CD8-positive, alpha-beta memory T cell (primary cell): ENCODE measurements around the gene VAV1. TPM values are rescaled to one million over a fixed set of nuclear protein-coding genes. Genes with fewer than 3 reads are reported as not detected.

ENCODE experiments used
- CTCF ChIA-PET: fragments of 350-600 bp; sonication (Branson Sonifier 250); formaldehyde crosslinking; loops from one replicate; lab custom pipeline; 2021; ENCODE audit warnings: antibody characterized with exemption; lab: Charles Lee
- POLR2A ChIA-PET: fragments of 350-600 bp; sonication (Branson Sonifier 250); formaldehyde crosslinking; loops from one replicate; lab custom pipeline; 2021; ENCODE audit warnings: antibody characterized with exemption; lab: Charles Lee
- DNase-seq, 5 donors: peaks; one replicate each; pipeline versions ENCODE4 v3.0.0 to v3.0.0-alpha.2; 2020 to 2022; ENCODE audit warnings: mixed read lengths in 1 of 5
- H3K27ac ChIP-seq: one replicate; pipeline ENCODE4 v1.7.0; 2013; ENCODE audit warnings: low read depth, mild to moderate bottlenecking, low read length, moderate library complexity
- H3K27me3 ChIP-seq: 2 replicates; pipeline ENCODE4 v1.7.0; 2013; ENCODE audit warnings: low read length, mild to moderate bottlenecking; ENCODE audit not compliant: insufficient read depth, poor library complexity, severe bottlenecking
- H3K36me3 ChIP-seq: 2 replicates; pipeline ENCODE4 v1.7.0; 2013; ENCODE audit warnings: mild to moderate bottlenecking, low read length, moderate library complexity; ENCODE audit not compliant: insufficient read depth
- H3K4me1 ChIP-seq: 2 replicates; pipeline ENCODE4 v1.7.0; 2013; ENCODE audit warnings: mild to moderate bottlenecking, low read length, moderate library complexity; ENCODE audit not compliant: insufficient read depth
- H3K4me3 ChIP-seq: 2 replicates; pipeline ENCODE4 v1.7.0; 2013; ENCODE audit warnings: mild to moderate bottlenecking, low read length
- H3K9me3 ChIP-seq: 2 replicates; pipeline ENCODE4 v1.7.0; 2013; ENCODE audit warnings: mild to moderate bottlenecking, low read length
- H3K27ac Mint-ChIP-seq, 8 donors: one replicate each; pipeline ENCODE4 v1.8.0; 2020 to 2021; ENCODE audit warnings: mixed read lengths in 8 of 8, mild to moderate bottlenecking in 6 of 8, inconsistent platforms in 3 of 8, moderate library complexity in 3 of 8
- H3K27me3 Mint-ChIP-seq, 2 donors: one replicate each; pipeline ENCODE4 v1.8.0; 2020 to 2021; ENCODE audit warnings: mixed read lengths in 2 of 2, mild to moderate bottlenecking in 1 of 2, moderate library complexity in 1 of 2
- H3K36me3 Mint-ChIP-seq, 3 donors: one replicate each; pipeline ENCODE4 v1.8.0; 2020 to 2021; ENCODE audit warnings: mixed read lengths in 3 of 3, inconsistent platforms in 1 of 3, mild to moderate bottlenecking in 1 of 3
- H3K4me1 Mint-ChIP-seq, 3 donors: one replicate each; pipeline ENCODE4 v1.8.0; 2020 to 2021; ENCODE audit warnings: mixed read lengths in 3 of 3, inconsistent platforms in 1 of 3, mild to moderate bottlenecking in 1 of 3
- H3K4me3 Mint-ChIP-seq, 7 donors: one replicate each; pipeline ENCODE4 v1.8.0; 2020 to 2021; ENCODE audit warnings: mixed read lengths in 7 of 7, mild to moderate bottlenecking in 6 of 7, moderate library complexity in 4 of 7, inconsistent platforms in 2 of 7
- H3K9me3 Mint-ChIP-seq, 5 donors: one replicate each; pipeline ENCODE4 v1.8.0; 2020 to 2022; ENCODE audit warnings: mixed read lengths in 5 of 5, mild to moderate bottlenecking in 3 of 5, moderate library complexity in 2 of 5, inconsistent platforms in 1 of 5
- polyA plus RNA-seq: library from polyadenylated mRNA; unstranded; fragments of 300-500 nt; fragmentation: Illumina TruSeq; gene quantifications from one replicate; pipeline ENCODE4 v1.2.3, GENCODE V29; 2021
- total RNA-seq, 2 experiments: library from RNA; stranded (reverse); gene quantifications; one replicate each; pipeline ENCODE4 v1.2.3, GENCODE V29; 2021

VAV1 gene
- total and polyA plus RNA-seq, 3 experiments from 2014 or later, result 28.4 to 52.9 (median 51.9) TPM

GRCh38 chr19:6852001-6852400 lies 79.5 kb downstream of the VAV1 start:
- Mint-ChIP-seq H3K27me3 (no peaks in the 10 kb centered on the region), H3K9me3 (no peaks in the 10 kb centered on the region), H3K36me3 (peaks cover 19 to 77% (median 31%) of the 10 kb centered on the region in 3 donors), H3K4me3 (no peak overlapping the region), H3K4me1 (no peaks in the 10 kb centered on the region), H3K27ac (no peak overlapping the region)
- Histone ChIP-seq H3K4me1 (no peaks in the 10 kb centered on the region), H3K27ac (no peak overlapping the region), H3K9me3 (no peaks in the 10 kb centered on the region), H3K36me3 (peaks cover 36% of the 10 kb centered on the region), H3K27me3 (no peaks in the 10 kb centered on the region), H3K4me3 (no peak overlapping the region)
- no peak for DNase-seq
- POLR2A ChIA-PET, result no interaction called here
- CTCF ChIA-PET, result interaction anchor here (1.1 to 2.4 kb wide), 3 partner anchors 10 to 115 kb away, joined by 4 to 9 read pairs (median 4); partner anchors contain the start of gene GPR108

GRCh38 chr19:6853868-6854267 lies 81.4 kb downstream of the VAV1 start:
- Histone ChIP-seq H3K4me1 (no peaks in the 10 kb centered on the region), H3K27ac (no peak overlapping the region), H3K27me3 (no peaks in the 10 kb centered on the region), H3K4me3 (no peak overlapping the region), H3K9me3 (no peaks in the 10 kb centered on the region), H3K36me3 (peaks cover 36% of the 10 kb centered on the region)
- Mint-ChIP-seq H3K4me1 (no peaks in the 10 kb centered on the region), H3K9me3 (no peaks in the 10 kb centered on the region), H3K4me3 (no peak overlapping the region), H3K27ac (peak overlapping the region in 5 of 8 donors; percentile 13 to 79 (median 46)), H3K36me3 (peaks cover 19 to 70% (median 29%) of the 10 kb centered on the region in 3 donors), H3K27me3 (no peaks in the 10 kb centered on the region)
- POLR2A ChIA-PET, result no interaction called here
- DNase-seq, result no peak
- CTCF ChIA-PET, result interaction anchor here (1.2 kb wide), 1 partner anchor 9 kb away, joined by 7 read pairs; no protein-coding TSS in a partner anchor

GRCh38 chr19:6854758-6855157 lies 82.2 kb downstream of the VAV1 start:
- Histone ChIP-seq H3K4me1 (no peaks in the 10 kb centered on the region), H3K9me3 (no peaks in the 10 kb centered on the region), H3K27me3 (no peaks in the 10 kb centered on the region), H3K27ac (no peak overlapping the region), H3K36me3 (peaks cover 36% of the 10 kb centered on the region), H3K4me3 (no peak overlapping the region)
- Mint-ChIP-seq H3K27me3 (no peaks in the 10 kb centered on the region), H3K9me3 (no peaks in the 10 kb centered on the region), H3K36me3 (peaks cover 19 to 64% (median 29%) of the 10 kb centered on the region in 3 donors), H3K4me1 (no peaks in the 10 kb centered on the region), H3K27ac (peak overlapping the region in 5 of 8 donors; percentile 14 to 34 (median 19)), H3K4me3 (no peak overlapping the region)
- DNase-seq, result no peak
- POLR2A ChIA-PET, result no interaction called here
- CTCF ChIA-PET, result interaction anchor here (1.2 kb wide), 1 partner anchor 8 kb away, joined by 7 read pairs; no protein-coding TSS in a partner anchor

DNA sequence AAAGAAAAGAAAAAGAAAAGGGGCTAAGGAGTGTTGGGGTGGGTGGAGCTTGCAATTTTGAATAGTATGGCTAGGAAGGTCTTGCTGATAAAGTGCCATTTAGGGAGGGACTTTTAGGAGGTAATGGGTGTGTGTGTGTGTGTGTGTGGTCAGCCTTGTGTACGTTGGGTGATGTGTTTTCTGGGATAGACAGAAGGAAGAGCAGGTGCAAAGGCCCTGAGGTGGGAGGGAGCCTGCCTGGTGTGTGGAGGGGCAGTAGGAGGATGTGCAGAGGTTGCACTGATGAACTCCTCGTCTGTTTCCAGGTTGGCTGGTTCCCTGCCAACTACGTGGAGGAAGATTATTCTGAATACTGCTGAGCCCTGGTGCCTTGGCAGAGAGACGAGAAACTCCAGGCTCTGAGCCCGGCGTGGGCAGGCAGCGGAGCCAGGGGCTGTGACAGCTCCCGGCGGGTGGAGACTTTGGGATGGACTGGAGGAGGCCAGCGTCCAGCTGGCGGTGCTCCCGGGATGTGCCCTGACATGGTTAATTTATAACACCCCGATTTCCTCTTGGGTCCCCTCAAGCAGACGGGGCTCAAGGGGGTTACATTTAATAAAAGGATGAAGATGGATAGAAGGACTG lies 84.4 kb downstream of the VAV1 start:
- Mint-ChIP-seq H3K4me3 (no peak overlapping the region), H3K27me3 (no peaks in the 10 kb centered on the region), H3K9me3 (no peaks in the 10 kb centered on the region), H3K36me3 (peaks cover 19 to 47% (median 24%) of the 10 kb centered on the region in 3 donors), H3K4me1 (peaks cover 3 to 5% (median 3%) of the 10 kb centered on the region in 3 donors), H3K27ac (peak overlapping the region in 5 of 8 donors; percentile 5 to 85 (median 72))
- H3K4me3 ChIP-seq, result no peak overlapping the region
- no peaks in the 10 kb centered on the region for H3K4me1 ChIP-seq
- no peak overlapping the region for H3K27ac ChIP-seq
- no peaks in the 10 kb centered on the region for H3K27me3 ChIP-seq
- H3K9me3 ChIP-seq, result no peaks in the 10 kb centered on the region
- DNase-seq, result no peak
- CTCF ChIA-PET, result interaction anchor here (0.7 kb wide), 2 partner anchors 16 to 33 kb away, joined by 3 read pairs; no protein-coding TSS in a partner anchor
- POLR2A ChIA-PET, result no interaction called here
- peaks cover 24% of the 10 kb centered on the region for H3K36me3 ChIP-seq

DNA sequence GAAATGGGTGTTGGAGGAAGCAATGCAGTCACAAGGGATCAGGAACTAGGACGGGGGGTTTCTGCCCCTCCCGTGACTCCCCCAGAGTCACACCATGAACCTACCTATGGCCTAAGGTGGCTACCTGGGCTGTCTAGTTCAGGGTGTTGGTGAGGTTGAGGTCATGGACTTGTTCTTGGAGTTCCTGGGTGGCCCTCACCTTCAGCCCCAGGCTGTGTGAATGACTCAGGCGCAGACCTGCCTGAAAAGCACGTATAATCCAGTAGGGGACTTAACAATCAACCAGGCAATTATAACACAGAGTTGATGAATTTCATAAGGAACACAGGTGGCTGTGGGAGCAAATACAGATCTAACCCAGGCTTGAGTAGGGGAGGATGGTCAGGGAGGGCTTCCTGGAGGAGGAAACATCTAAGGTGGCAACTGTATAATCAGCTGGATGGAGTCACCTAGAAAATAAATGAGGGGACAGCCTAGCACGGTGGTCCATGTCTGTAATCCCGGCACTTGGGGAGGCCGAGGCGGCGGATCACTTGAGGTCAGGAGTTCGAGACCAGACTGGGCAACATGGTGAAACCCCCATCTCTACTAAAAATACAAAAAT lies 89.3 kb downstream of the VAV1 start:
- Mint-ChIP-seq H3K27me3 (peaks cover 2 to 7% of the 10 kb centered on the region in 2 donors), H3K27ac (peak overlapping the region; percentile 24 to 95 (median 84)), H3K36me3 (peaks cover 0 to 8% (median 3%) of the 10 kb centered on the region in 3 donors), H3K4me3 (peak overlapping the region in 2 of 7 donors; percentile 23 to 49), H3K4me1 (peaks cover 15 to 20% (median 19%) of the 10 kb centered on the region in 3 donors), H3K9me3 (no peaks in the 10 kb centered on the region)
- H3K27ac ChIP-seq, result no peak overlapping the region
- H3K4me1 ChIP-seq, result peaks cover 7% of the 10 kb centered on the region
- no peaks in the 10 kb centered on the region for H3K9me3 ChIP-seq
- ChIA-PET POLR2A (interaction anchor here (0.6 to 1.5 kb wide), 3 partner anchors 124 to 180 kb away, joined by 3 to 9 read pairs (median 3); partner anchors contain the start of gene GPR108), CTCF (interaction anchor here (0.7 to 7.3 kb wide), 13 partner anchors 8 to 345 kb away, joined by 3 to 87 read pairs (median 7); partner anchors contain the start of gene GPR108)
- DNase-seq, result peak in 1 of 5 donors; percentile 51
- H3K4me3 ChIP-seq, result no peak overlapping the region
- H3K27me3 ChIP-seq, result no peaks in the 10 kb centered on the region
- no peaks in the 10 kb centered on the region for H3K36me3 ChIP-seq

- H3K9me3 ChIP-seq, result no peaks in the 10 kb centered on the region
- peak; percentile 82 to 94 (median 88) for DNase-seq
- POLR2A ChIA-PET, result interaction anchor here (0.6 to 2.1 kb wide), 4 partner anchors 125 to 230 kb away, joined by 3 to 14 read pairs (median 8); partner anchors contain the start of gene GPR108
- H3K27ac ChIP-seq, result no peak overlapping the region
- CTCF ChIA-PET, result interaction anchor here (0.7 to 7.3 kb wide), 41 partner anchors 9 to 644 kb away, joined by 3 to 87 read pairs (median 5); partner anchors contain the start of genes GPR108, SLC25A23 and VAV1
- no peaks in the 10 kb centered on the region for H3K36me3 ChIP-seq
- H3K27me3 ChIP-seq, result no peaks in the 10 kb centered on the region
- peaks cover 15 to 20% (median 19%) of the 10 kb centered on the region in 3 donors for H3K4me1 Mint-ChIP-seq
- H3K27me3 Mint-ChIP-seq, result peaks cover 2 to 7% of the 10 kb centered on the region in 2 donors
- H3K4me1 ChIP-seq, result peaks cover 7% of the 10 kb centered on the region
- peak overlapping the region; percentile 73 to 97 (median 84) for H3K27ac Mint-ChIP-seq
- no peaks in the 10 kb centered on the region for H3K9me3 Mint-ChIP-seq
- peak overlapping the region; percentile 64 to 89 (median 88) for H3K4me3 Mint-ChIP-seq
- H3K36me3 Mint-ChIP-seq, result no peaks in the 10 kb centered on the region
- H3K4me3 ChIP-seq, result no peak overlapping the region
Measured at GRCh38 chr19:6862673-6863078, 90.2 kb downstream of the VAV1 start.

GRCh38 chr19:6864325-6864940 lies 91.9 kb downstream of the VAV1 start:
- POLR2A ChIA-PET, result interaction anchor here (0.8 to 2.1 kb wide), 4 partner anchors 26 to 440 kb away, joined by 4 to 14 read pairs (median 9); partner anchors contain the start of genes GPR108 and KHSRP
- H3K36me3 Mint-ChIP-seq, result no peaks in the 10 kb centered on the region

More at GRCh38 chr19:6864325-6864940, 91.9 kb downstream of the VAV1 start:
- no peaks in the 10 kb centered on the region for H3K36me3 ChIP-seq
- H3K27me3 Mint-ChIP-seq, result peaks cover 2 to 7% of the 10 kb centered on the region in 2 donors
- no peak overlapping the region for H3K4me3 ChIP-seq
- H3K9me3 Mint-ChIP-seq, result no peaks in the 10 kb centered on the region
- H3K27ac ChIP-seq, result no peak overlapping the region
- DNase-seq, result no peak
- H3K4me1 ChIP-seq, result peaks cover 18% of the 10 kb centered on the region
- no peak overlapping the region for H3K27ac Mint-ChIP-seq
- H3K9me3 ChIP-seq, result no peaks in the 10 kb centered on the region
- CTCF ChIA-PET, result interaction anchor here (0.7 to 7.3 kb wide), 38 partner anchors 8 to 646 kb away, joined by 3 to 87 read pairs (median 4); partner anchors contain the start of genes GPR108, TNFSF14 and VAV1
- no peaks in the 10 kb centered on the region for H3K27me3 ChIP-seq
- peaks cover 15 to 22% (median 20%) of the 10 kb centered on the region in 3 donors for H3K4me1 Mint-ChIP-seq
- peak overlapping the region in 1 of 7 donors; percentile 32 for H3K4me3 Mint-ChIP-seq
